Endodermal cell (in vitro differentiated cells): ENCODE data around the gene CLMP. TPM values are rescaled to one million over a fixed set of nuclear protein-coding genes. Genes with fewer than 3 reads are reported as not detected.

Experiments
- DNase-seq: peaks from one replicate; pipeline ENCODE4 v3.0.0-alpha.2; 2017
- H3K27ac ChIP-seq: 2 replicates; pipeline ENCODE4 v1.5.1; 2013; ENCODE audit warnings: mild to moderate bottlenecking, low read depth, low read length, moderate library complexity
- H3K27me3 ChIP-seq: 2 replicates; pipeline ENCODE4 v1.6.1; 2013; ENCODE audit warnings: mild to moderate bottlenecking, low read length, moderate library complexity; ENCODE audit not compliant: insufficient read depth, control insufficient read depth, poor library complexity, severe bottlenecking
- H3K36me3 ChIP-seq: 2 replicates; pipeline ENCODE4 v1.7.0; 2013; ENCODE audit warnings: mild to moderate bottlenecking, low read length, moderate library complexity; ENCODE audit not compliant: control insufficient read depth, insufficient read depth
- H3K4me1 ChIP-seq: one replicate; pipeline ENCODE4 v1.7.0; 2013; ENCODE audit warnings: low read length; ENCODE audit not compliant: control insufficient read depth, insufficient read depth
- H3K4me3 ChIP-seq: 2 replicates; pipeline ENCODE4 v1.5.1; 2013; ENCODE audit warnings: mild to moderate bottlenecking, low read length, moderate library complexity
- H3K9ac ChIP-seq: 2 replicates; pipeline ENCODE4 v1.6.1; 2013; ENCODE audit warnings: mild to moderate bottlenecking, low read length, moderate library complexity; ENCODE audit not compliant: poor library complexity, severe bottlenecking; ENCODE audit errors: extremely low read depth
- H3K9me3 ChIP-seq: 2 replicates; pipeline ENCODE4 v1.6.1; 2013; ENCODE audit warnings: mild to moderate bottlenecking, low read length, moderate library complexity; ENCODE audit not compliant: control insufficient read depth
- H3K27ac Mint-ChIP-seq: 2 replicates; pipeline ENCODE4 v1.8.0; 2020; ENCODE audit warnings: mixed read lengths
- H3K27me3 Mint-ChIP-seq: 2 replicates; pipeline ENCODE4 v1.8.0; 2021; ENCODE audit warnings: mild to moderate bottlenecking, mixed read lengths; ENCODE audit not compliant: insufficient read depth
- H3K36me3 Mint-ChIP-seq: 2 replicates; pipeline ENCODE4 v1.8.0; 2020; ENCODE audit warnings: low read depth, mixed read lengths
- H3K4me1 Mint-ChIP-seq: 2 replicates; pipeline ENCODE4 v1.8.0; 2020; ENCODE audit warnings: mixed read lengths
- H3K4me3 Mint-ChIP-seq: 2 replicates; pipeline ENCODE4 v1.8.0; 2020; ENCODE audit warnings: mild to moderate bottlenecking, moderate library complexity, mixed read lengths
- H3K9me3 Mint-ChIP-seq: 2 replicates; pipeline ENCODE4 v1.8.0; 2020; ENCODE audit warnings: mild to moderate bottlenecking, mixed read lengths
- CTCF ChIP-seq: fragments of 200-600 bp; sonication (generic); conservative IDR thresholded peaks from 2 replicates; pipeline ENCODE4 v1.5.0; 2021; ENCODE audit warnings: antibody characterized with exemption, mild to moderate bottlenecking
- WGBS, 2 experiments: methylation state at CpG; one replicate each; pipeline versions ENCODE4 v1.1.5 to v1.1.7; 2013; ENCODE audit warnings: missing lambda C conversion rate in 2 of 2, mixed read lengths in 1 of 2; ENCODE audit not compliant: insufficient coverage in 1 of 2, insufficient read length in 1 of 2; 5-methylcytosine and 5-hydroxymethylcytosine counted together
- total RNA-seq, 2 donors: library from RNA; stranded (reverse); fragmentation: NEBNext Ultra II Directional in 1 of 2; extraction: Animal tissue kit (Norgen Biotek cat#: 25700) in 1 of 2; gene quantifications; 2 replicates in 1 of 2; 3 replicates in 1 of 2; pipeline ENCODE4 v1.2.1, GENCODE V29; 2021

The CLMP gene
- total RNA-seq, 2 donors from 2014 or later: 86.5 to 94.4 TPM

DNA sequence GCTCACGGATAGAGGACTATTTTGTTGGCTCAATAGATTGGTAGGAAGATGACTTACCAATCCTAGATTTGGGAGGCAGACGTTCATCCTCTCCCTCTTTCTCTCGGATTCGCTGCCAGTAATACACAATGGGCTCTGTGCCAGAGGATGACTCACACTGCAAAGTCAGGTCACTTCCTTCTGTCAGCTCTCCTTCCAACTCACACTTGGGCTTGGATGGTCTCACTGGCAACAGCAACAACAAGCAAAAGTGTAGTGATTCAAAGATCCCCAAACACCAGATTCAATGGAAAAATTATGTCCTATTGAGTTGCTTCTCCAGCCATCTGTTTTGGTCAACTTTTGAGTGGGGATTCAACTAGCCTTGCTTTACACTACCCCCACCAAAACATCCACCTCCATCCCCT is 111.4 kb downstream of the CLMP start:
- DNase-seq: no peak
- Mint-ChIP-seq H3K9me3 (no peaks in the 10 kb centered on the region), H3K36me3 (peaks cover 70% of the 10 kb centered on the region), H3K27ac (no peak overlapping the region), H3K4me3 (no peak overlapping the region), H3K4me1 (no peaks in the 10 kb centered on the region), H3K27me3 (no peaks in the 10 kb centered on the region)
- no peak overlapping the region for H3K4me3 ChIP-seq
- peaks cover 83% of the 10 kb centered on the region for H3K36me3 ChIP-seq
- WGBS, 2 experiments: 69 to 84% methylated on average over 4 of the region's 4 CpGs
- H3K9me3 ChIP-seq: peaks cover 14% of the 10 kb centered on the region
- no peak for TF ChIP-seq CTCF
- H3K9ac ChIP-seq: no peak overlapping the region
- no peaks in the 10 kb centered on the region for H3K27me3 ChIP-seq
- H3K4me1 ChIP-seq: no peaks in the 10 kb centered on the region
- no peak overlapping the region for H3K27ac ChIP-seq

DNA sequence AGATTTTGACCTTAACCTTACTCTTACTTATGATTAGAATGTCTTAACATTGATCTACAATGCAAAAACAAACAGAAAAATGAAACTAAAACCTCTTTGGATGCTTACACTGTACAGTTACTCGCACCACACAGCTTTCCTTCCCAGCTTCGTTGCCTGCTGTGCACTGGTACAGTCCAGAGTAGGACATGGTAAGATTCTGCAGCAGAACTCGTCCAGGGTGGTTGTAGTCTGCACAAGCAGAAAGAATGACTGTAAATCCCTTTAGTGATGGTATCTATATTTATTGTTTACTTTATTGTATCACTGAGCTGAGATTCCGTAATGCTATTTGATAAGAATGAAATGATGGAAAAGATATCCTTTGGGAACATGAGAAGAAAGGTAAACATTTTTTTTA is 112.1 kb downstream of the CLMP start:
- H3K27ac ChIP-seq: no peak overlapping the region
- Mint-ChIP-seq H3K9me3 (no peaks in the 10 kb centered on the region), H3K27ac (no peak overlapping the region), H3K27me3 (no peaks in the 10 kb centered on the region), H3K4me1 (no peaks in the 10 kb centered on the region), H3K4me3 (no peak overlapping the region), H3K36me3 (peaks cover 69% of the 10 kb centered on the region)
- DNase-seq: no peak
- H3K9ac ChIP-seq: no peak overlapping the region
- no peaks in the 10 kb centered on the region for H3K4me1 ChIP-seq
- 80 to 95% methylated on average over 1 to 4 of the region's 4 CpGs for WGBS, 2 experiments
- peaks cover 14% of the 10 kb centered on the region for H3K9me3 ChIP-seq
- no peak for TF ChIP-seq CTCF
- H3K4me3 ChIP-seq: no peak overlapping the region
- no peaks in the 10 kb centered on the region for H3K27me3 ChIP-seq
- H3K36me3 ChIP-seq: peaks cover 82% of the 10 kb centered on the region

- Histone ChIP-seq H3K27me3 (no peaks in the 10 kb centered on the region), H3K4me3 (no peak overlapping the region), H3K27ac (no peak overlapping the region), H3K9ac (no peak overlapping the region), H3K9me3 (peaks cover 14% of the 10 kb centered on the region), H3K36me3 (peaks cover 82% of the 10 kb centered on the region), H3K4me1 (no peaks in the 10 kb centered on the region)
- Mint-ChIP-seq H3K36me3 (peaks cover 73% of the 10 kb centered on the region), H3K4me1 (no peaks in the 10 kb centered on the region), H3K4me3 (no peak overlapping the region), H3K9me3 (no peaks in the 10 kb centered on the region), H3K27ac (no peak overlapping the region), H3K27me3 (no peaks in the 10 kb centered on the region)
- DNase-seq: no peak
- no peak for TF ChIP-seq CTCF
- 92% methylated on average over 1 of the region's 1 CpG; no CpG with 5 or more reads in 1 of the 2 experiments for WGBS, 2 experiments
Measured at GRCh38 chr11:123080015-123080414, 115.0 kb downstream of the CLMP start.
